ENCODE measurements around the gene KCNC2. TPM values are rescaled to one million over a fixed set of nuclear protein-coding genes. Genes with fewer than 3 reads are reported as not detected.
A peak's percentile ranks its signal among the peaks of the same experiment; 100 is the strongest.
"Not testable (repeated sequence)": the region's sequence is repeated elsewhere in the genome, so short reads cannot be mapped to it uniquely, and the experiment has no call there.

KCNC2 gene
- not detected in 2 replicates for total RNA-seq (2014; rRNA removed; shearing (Covaris generic))

GRCh38 chr12:75209812-75210138, at the start of gene KCNC2:
Gene KCNC2, minus strand, starts transcription at chr12:75209839.
- DNase-seq (ENCODE audit: low read depth), result no peak

DNA sequence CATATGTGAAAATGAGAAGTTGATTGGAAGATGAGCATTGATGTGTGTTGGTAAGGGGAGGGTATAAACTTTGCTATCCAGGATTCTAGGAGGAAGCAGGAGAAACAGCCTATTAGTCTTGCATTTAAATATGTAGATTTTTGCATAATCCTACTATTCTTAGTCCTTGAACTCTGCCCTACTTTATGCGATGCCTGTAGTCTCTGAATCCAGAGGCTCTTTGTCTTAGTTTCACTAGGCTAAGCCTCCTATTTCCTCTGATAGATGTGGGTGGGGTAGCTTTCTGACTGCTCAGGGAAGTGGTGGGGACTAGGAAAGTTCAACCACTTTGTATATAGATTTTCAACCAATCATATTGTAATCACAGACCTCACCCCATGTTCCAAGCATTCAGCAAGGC, 49.5 kb upstream of the KCNC2 start:
- DNase-seq (ENCODE audit: low read depth), result no peak

DNA sequence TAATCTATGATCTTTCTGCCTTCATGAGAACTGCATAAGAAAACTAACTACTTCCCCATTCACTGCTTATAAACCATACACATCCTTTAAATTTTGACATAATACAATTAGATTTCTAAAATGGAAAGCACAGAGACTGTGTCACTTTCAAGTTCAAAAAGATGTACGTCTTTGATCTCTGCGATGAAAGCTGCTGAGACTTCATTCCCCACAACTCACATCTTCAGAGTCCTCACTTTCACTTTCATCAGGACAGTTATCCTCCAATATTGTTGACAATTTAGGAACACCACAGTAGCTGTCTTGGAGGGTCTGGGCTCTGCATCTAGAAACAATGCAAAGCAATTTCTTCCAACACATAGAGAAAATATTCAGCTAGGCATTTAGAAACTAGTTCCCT, 47.9 kb upstream of the KCNC2 start:
- no peak for DNase-seq (ENCODE audit: low read depth)

DNA sequence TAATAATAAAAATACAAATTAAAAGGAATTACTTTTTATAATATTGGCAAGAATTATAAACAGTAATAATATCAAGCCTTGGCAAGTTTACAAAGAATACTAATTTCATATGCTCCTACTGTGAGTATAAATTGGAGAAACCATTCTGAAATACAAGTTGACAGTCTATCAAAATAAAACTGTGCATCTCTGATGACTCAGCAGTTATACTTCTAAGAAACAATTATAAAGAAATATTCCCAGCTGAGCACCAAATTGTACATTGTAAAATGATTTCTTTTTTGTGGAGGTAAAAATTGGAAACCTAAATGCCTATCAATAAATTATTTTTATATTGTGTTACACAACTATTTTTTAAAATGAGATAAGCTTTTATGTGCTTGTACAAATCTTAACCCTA, 35.5 kb upstream of the KCNC2 start:
- DNase-seq (ENCODE audit: low read depth), result no peak

GRCh38 chr12:75239987-75240386, 30.3 kb upstream of the KCNC2 start:
- DNase-seq (ENCODE audit: low read depth), result no peak

DNA sequence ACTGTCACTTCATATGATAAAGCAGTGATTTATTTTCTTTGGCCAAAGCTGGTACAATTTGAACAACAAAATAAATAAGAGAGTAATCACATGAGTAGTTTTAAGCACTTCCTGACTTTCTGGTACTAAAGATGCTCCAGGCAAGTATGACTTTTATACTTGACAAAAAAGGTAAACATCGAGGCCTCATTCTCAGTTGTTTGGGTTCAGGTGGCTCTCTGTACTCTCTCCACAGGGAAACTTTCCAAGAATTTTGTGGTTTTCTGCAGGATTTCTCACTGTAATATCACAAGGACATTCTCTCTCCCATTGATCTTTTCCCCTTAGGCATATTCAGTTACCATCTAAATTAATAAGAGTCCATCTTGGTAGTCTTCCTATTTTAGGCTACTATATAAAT, 26.6 kb upstream of the KCNC2 start:
- DNase-seq (ENCODE audit: low read depth), result peak; percentile 42

- no peak for DNase-seq (ENCODE audit: low read depth)
Measured at GRCh38 chr12:75227132-75227531, 17.5 kb upstream of the KCNC2 start.

DNA sequence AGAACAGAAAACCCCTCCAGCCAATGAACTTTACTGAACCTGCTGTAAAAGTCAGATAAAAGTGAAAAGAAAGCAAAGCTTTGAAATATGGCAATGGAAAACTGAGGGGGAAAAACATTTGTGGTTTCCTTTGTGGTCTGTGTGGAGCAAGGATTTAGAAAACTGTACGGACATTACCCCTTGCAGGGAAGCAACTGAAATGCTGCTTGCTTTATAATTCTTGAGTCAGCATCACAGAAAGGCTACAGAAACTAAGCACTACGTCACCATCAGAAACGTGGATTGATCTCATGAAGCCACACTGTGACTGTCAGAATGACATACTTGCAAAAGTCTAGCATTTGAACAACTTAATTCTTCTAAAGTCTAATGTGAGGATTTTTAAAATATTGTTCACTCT, 2.4 kb upstream of the KCNC2 start:
- peak; percentile 7 for DNase-seq (ENCODE audit: low read depth)

- peak; percentile 3 for DNase-seq (ENCODE audit: low read depth)
Measured at GRCh38 chr12:75208856-75209811, 505 bp downstream of the KCNC2 start.

DNA sequence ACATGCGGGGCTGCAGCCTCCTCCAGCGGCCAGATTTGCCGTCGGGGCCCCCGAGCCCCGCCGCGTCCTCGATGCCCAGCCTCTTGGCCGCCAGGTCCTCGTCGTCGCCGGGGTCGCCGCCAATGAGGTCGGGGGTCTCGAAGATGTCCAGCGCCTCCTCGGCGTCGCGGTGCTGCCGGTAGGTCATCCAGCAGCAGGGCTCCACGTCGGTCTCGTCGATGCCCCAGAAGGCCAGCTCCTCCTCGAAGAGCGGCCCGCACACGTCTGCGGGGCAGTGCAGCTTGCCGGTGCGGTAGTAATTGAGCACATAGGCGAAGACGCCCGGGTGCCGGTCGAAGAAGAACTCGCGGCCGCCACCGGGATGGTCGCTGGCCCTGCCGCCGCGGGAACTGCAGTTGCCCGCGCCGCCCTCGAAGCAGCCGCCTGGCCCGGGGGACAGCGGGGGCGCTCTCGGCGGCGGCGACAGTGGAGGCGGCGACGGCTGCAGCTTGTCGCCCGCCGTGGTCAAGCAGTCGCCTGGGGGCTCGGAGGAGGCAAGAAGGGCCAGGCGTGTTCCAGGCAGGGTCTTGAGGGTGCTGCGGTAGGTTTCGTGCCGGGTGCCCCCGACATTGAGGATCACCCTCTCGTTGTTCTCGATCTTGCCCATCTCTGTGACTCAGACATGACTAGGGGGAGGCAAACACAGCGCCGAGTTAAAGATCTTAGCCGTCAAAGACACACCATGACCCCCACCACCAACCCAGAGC, 2.1 kb downstream of the KCNC2 start:
- no peak for DNase-seq (ENCODE audit: low read depth)

GRCh38 chr12:75205558-75205957, 4.1 kb downstream of the KCNC2 start:
- DNase-seq (ENCODE audit: low read depth), result peak; percentile 6

GRCh38 chr12:75196865-75197264, 12.8 kb downstream of the KCNC2 start:
- DNase-seq (ENCODE audit: low read depth), result no peak

DNA sequence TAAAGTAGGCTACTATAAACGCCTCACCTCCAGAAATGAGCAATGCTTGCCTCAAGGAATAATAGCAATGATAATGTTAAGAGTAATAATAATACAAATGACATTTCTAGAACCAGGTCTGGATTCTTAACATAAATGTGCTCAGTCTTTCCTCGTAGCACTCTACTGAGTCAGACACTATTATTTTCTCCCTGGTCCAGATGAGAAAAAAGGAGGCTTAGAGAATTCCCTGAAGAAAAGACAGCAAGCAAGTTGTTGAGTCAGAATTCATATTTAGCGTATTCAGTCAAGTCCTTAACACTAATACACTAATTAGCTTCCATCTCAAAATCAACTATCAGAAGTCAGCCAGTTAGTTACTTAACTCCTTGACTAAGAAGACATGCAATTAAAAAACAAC, 13.2 kb downstream of the KCNC2 start:
- no peak for DNase-seq (ENCODE audit: low read depth)

GRCh38 chr12:75194250-75194649, 15.4 kb downstream of the KCNC2 start:
- DNase-seq (ENCODE audit: low read depth), result no peak

- DNase-seq (ENCODE audit: low read depth), result no peak
Measured at GRCh38 chr12:75192196-75192595, 17.4 kb downstream of the KCNC2 start.

GRCh38 chr12:75190846-75191245, 18.8 kb downstream of the KCNC2 start:
- no peak for DNase-seq (ENCODE audit: low read depth)

DNA sequence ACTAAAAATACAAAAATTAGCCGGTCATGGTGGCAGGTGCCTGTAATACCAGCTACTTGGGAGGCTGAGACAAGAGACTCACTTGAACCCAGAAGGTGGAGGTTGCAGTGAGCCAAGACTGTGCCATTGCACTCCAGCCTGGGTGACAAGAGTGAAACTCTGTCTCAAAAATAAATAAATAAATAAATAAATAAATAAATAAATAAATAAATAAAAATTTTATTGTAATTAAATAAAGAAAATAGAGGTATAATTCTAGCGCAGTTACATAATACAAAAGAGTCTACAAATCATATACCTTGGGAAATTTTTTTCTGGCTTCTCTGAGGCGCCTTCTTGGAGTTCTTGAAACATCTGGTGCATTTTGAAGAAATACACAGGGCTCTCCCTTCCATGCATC, 23.8 kb downstream of the KCNC2 start:
- DNase-seq (ENCODE audit: low read depth), result not testable (repeated sequence)

GRCh38 chr12:75184516-75184915, 25.1 kb downstream of the KCNC2 start:
- DNase-seq (ENCODE audit: low read depth), result no peak

GRCh38 chr12:75183967-75184366, 25.7 kb downstream of the KCNC2 start:
- no peak for DNase-seq (ENCODE audit: low read depth)

GRCh38 chr12:75177997-75178396, 31.6 kb downstream of the KCNC2 start:
- DNase-seq (ENCODE audit: low read depth), result peak; percentile 62

DNA sequence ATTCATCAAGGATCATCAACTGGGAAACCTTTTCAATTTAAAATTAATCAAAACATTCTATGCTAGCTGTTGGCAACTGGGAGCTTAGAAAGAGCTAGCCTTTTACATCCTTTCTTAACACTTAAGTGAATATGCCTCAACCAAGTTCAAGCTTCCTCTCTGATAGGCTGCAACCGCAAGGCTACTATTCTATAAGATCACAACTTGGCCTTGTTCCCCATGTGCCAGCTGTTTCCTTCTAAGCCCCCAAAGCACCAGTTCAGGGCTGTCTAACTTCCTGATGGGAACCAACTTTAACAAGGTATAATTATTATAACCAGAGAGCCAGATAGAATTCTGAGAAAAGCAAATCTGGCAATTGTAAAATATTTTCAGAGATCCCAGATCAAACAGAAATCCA, 37.0 kb downstream of the KCNC2 start:
- no peak for DNase-seq (ENCODE audit: low read depth)

DNA sequence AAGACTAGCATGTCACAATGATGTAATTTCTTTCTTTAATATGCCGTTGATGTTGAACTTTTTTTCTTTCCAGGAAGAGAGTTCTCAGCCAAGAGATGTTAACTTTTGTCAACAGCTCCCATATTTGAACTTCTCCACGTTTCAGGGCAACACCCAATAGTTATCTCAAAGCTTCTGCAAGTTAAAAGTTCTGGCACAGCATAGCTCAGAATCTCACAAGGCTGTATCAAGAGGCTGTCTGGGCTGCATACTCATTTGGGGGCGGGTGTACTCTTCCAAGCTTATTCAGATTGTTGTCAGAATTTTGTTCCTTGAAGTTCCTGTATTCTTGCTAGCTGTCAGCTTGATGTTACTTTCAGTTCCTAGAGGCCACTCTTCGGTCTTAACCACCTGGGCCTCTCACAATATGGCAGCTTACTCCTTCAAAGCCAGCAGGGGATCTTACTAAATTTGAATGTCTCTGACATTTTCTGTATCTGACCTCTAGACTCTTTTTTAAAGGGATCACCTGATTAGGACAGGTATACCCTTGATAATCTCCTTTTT, 38.9 kb downstream of the KCNC2 start:
- DNase-seq (ENCODE audit: low read depth), result no peak

GRCh38 chr12:75162845-75163244, 46.8 kb downstream of the KCNC2 start:
- no peak for DNase-seq (ENCODE audit: low read depth)

All from RPMI7951 (cell line).